Pancreas (tissue), 10 donors: ENCODE results near the gene HS2ST1. TPM values are rescaled to one million over a fixed set of nuclear protein-coding genes. Genes with fewer than 3 reads are reported as not detected.

Experiments
- ATAC-seq, 4 donors: fragments of 200-7000 bp; cut with Tn5 transposase; one replicate each; pipeline versions ENCODE4 v1.8.0 to v1.9.1; 2020; ENCODE audit warnings: mild to moderate bottlenecking in 4 of 4, moderate library complexity in 4 of 4
- DNase-seq, 6 donors: peaks; one replicate each; pipeline ENCODE4 v3.0.0-alpha.2; 2020
- FAIRE-seq: peaks from 2 replicates; lab custom pipeline; 2012; peaks lifted over from hg19 to GRCh38; lab: Jason Lieb, UNC
- H3K27ac ChIP-seq, 4 donors: fragments of 200-600 bp; sonication (generic); 1 replicate in 3 of 4; 2 replicates in 1 of 4; pipeline versions ENCODE4 v1.5.0 to v1.8.0; 2020
- H3K27me3 ChIP-seq, 4 donors: fragments of 200-600 bp; one replicate each; pipeline ENCODE4 v1.8.0; 2021
- H3K36me3 ChIP-seq, 3 donors: fragments of 200-600 bp; sonication (generic) in 1 of 3; one replicate each; pipeline versions ENCODE4 v1.5.0 to v1.8.0; 2020 to 2021
- H3K4me1 ChIP-seq, 3 donors: fragments of 200-600 bp; one replicate each; pipeline ENCODE4 v1.8.0; 2021
- H3K4me3 ChIP-seq, 4 donors: fragments of 200-600 bp; sonication (generic) in 2 of 4; one replicate each; pipeline versions ENCODE4 v1.5.0 to v1.8.0; 2020 to 2021
- H3K9me3 ChIP-seq, 4 donors: fragments of 200-600 bp; one replicate each; pipeline ENCODE4 v1.8.0; 2021
- CTCF ChIP-seq, 4 donors: fragments of 200-600 bp; sonication (generic) in 3 of 4; IDR thresholded peaks; one replicate each; pipeline versions ENCODE4 v1.5.0 to v1.8.0; 2021; ENCODE audit warnings: antibody characterized with exemption in 4 of 4
- WGBS, 2 donors: extraction: QIAGEN DNeasy Blood & Tissue Kit; methylation state at CpG; one replicate each; pipeline ENCODE4 v1.1.7; 2013; 5-methylcytosine and 5-hydroxymethylcytosine counted together
- intact Hi-C, 3 donors: fragments of 100-400 bp; cut with DNase I; formaldehyde crosslinking; loops; one replicate each; pipeline versions ENCODE4 v1.11.1 to v1.14.2; 2022
- polyA plus RNA-seq, 2 donors: library from polyadenylated mRNA; stranded (reverse); fragments of 200-250 nt; gene quantifications; one replicate each; pipeline ENCODE4 v1.2.3, GENCODE V29; 2013
- total RNA-seq, 6 donors: library from RNA; stranded (reverse); fragmentation: NEBNext Ultra II Directional in 4 of 6; extraction: Animal tissue kit (Norgen Biotek cat#: 25700) in 4 of 6; gene quantifications; one replicate each; pipeline versions ENCODE4 v1.2.1 to v1.2.4, GENCODE V29; 2021 to 2023
- donor health status: healthy with polysubstance abuse.
- donor health status: DM: no; HTN: no; CAD: no; lungs with moderate emphysema.
- donor health status: DM: no; HTN: no; CAD: no.
- donor health status: control.
- donor health status: control.
- donor health status: Bipolar disorder and iron deficiency.
- donor health status: DM: yes; HTN: yes; CAD: no.
- donor health status: DM: no; HTN: no; CAD: no.
- donor health status: DM: no; HTN: no; CAD: no.
- donor health status: DM: yes; HTN: yes; CAD: no.

HS2ST1 gene
- total and polyA plus RNA-seq, 8 donors = 2.8 to 16.1 (median 10.9) TPM

- intact Hi-C loops = loop anchor here in 1 of 3 donors (10.0 kb wide), 1 partner anchor 814 kb away; no protein-coding TSS in a partner anchor
- Histone ChIP-seq H3K27me3 (no peaks in the 10 kb centered on the region), H3K4me3 (no peak overlapping the region), H3K4me1 (no peaks in the 10 kb centered on the region), H3K27ac (no peak overlapping the region), H3K36me3 (no peaks in the 10 kb centered on the region), H3K9me3 (no peaks in the 10 kb centered on the region)
- ATAC-seq (no peak), FAIRE-seq (no peak), DNase-seq (no peak)
- 76 to 92% methylated on average over 2 of the region's 2 CpGs for WGBS, 2 donors
- no peak for TF ChIP-seq CTCF (IDR thresholded peaks at IDR 0.05)
These were observed 226.6 kb downstream of the HS2ST1 start for GRCh38 chr1:87140831-87141540.

- FAIRE-seq = no peak
- Histone ChIP-seq H3K27ac (no peak overlapping the region), H3K27me3 (no peaks in the 10 kb centered on the region), H3K9me3 (no peaks in the 10 kb centered on the region), H3K36me3 (no peaks in the 10 kb centered on the region), H3K4me3 (no peak overlapping the region), H3K4me1 (no peaks in the 10 kb centered on the region)
- no peak for TF ChIP-seq CTCF (IDR thresholded peaks at IDR 0.05)
- no peak for DNase-seq
- WGBS, 2 donors = 84 to 93% methylated on average over 8 of the region's 8 CpGs
- intact Hi-C loops = loop anchor here in 1 of 3 donors (10.0 kb wide), 1 partner anchor 813 kb away; no protein-coding TSS in a partner anchor
- no peak for ATAC-seq
These were observed 227.1 kb downstream of the HS2ST1 start for GRCh38 chr1:87141556-87141955.

DNA sequence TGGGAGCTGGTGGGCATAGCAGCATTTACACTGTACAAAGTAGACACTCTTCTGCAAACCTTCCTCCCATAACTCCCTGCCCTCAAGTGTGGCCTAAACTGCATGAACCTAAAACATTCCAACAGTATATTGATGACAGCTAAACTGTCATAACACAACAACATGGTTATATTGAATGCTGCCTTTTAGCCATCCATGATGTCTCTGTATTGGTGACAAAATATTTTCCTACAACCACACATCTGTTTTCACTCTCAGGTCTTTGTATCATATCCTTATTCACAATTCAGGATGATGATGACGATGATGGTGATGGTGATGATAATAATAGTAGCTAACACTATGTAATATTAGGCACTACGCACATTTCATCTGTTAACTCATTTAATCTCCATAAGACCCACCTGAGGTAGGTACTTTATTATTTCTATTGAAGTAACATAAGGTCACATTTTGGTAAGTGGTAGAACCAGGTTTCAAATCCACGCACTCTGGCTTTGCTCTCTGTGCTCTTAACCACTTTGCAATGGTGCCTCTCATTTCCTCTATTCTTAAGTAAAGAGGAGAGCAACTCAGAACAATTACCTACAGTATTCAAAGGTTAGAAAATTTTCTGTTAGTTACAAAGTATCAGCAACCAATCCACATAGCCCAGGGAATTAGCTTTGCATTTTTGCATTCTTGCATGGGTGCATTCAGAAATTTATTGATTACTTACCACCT is 229.1 kb downstream of the HS2ST1 start:
- FAIRE-seq (no peak), ATAC-seq (no peak), DNase-seq (no peak)
- no peak overlapping the region for H3K4me3 ChIP-seq
- H3K27me3 ChIP-seq = no peaks in the 10 kb centered on the region
- no peak overlapping the region for H3K27ac ChIP-seq
- H3K9me3 ChIP-seq = no peaks in the 10 kb centered on the region
- TF ChIP-seq CTCF (IDR thresholded peaks at IDR 0.05) = no peak
- intact Hi-C loops = loop anchor here in 1 of 3 donors (10.0 kb wide), 1 partner anchor 811 kb away; no protein-coding TSS in a partner anchor
- H3K4me1 ChIP-seq = no peaks in the 10 kb centered on the region
- H3K36me3 ChIP-seq = no peaks in the 10 kb centered on the region
- 92 to 96% methylated on average over 3 of the region's 3 CpGs for WGBS, 2 donors

- H3K9me3 ChIP-seq = no peaks in the 10 kb centered on the region
- ATAC-seq (peak in 1 of 4 donors; percentile 61), FAIRE-seq (no peak), DNase-seq (no peak)
- H3K27ac ChIP-seq = no peak overlapping the region
- no peak overlapping the region for H3K4me3 ChIP-seq
- TF ChIP-seq CTCF (IDR thresholded peaks at IDR 0.05) = no peak
- WGBS, 2 donors = 60 to 66% methylated on average over 8 of the region's 8 CpGs
- no peaks in the 10 kb centered on the region for H3K4me1 ChIP-seq
- intact Hi-C loops = loop anchor here in 1 of 3 donors (10.0 kb wide), 1 partner anchor 810 kb away; no protein-coding TSS in a partner anchor
- H3K27me3 ChIP-seq = no peaks in the 10 kb centered on the region
- no peaks in the 10 kb centered on the region for H3K36me3 ChIP-seq
These were observed 230.0 kb downstream of the HS2ST1 start for GRCh38 chr1:87144316-87144895.
